Measurements from ENCODE around the gene KCTD6. TPM values are rescaled to one million over a fixed set of nuclear protein-coding genes. Genes with fewer than 3 reads are reported as not detected.

KCTD6 gene
- total and polyA plus RNA-seq, 2 of the 8 experiments (the other 6 are each of a cell fraction or from before 2014, with no cell fraction given): 17.4 to 21.4 TPM

DNA sequence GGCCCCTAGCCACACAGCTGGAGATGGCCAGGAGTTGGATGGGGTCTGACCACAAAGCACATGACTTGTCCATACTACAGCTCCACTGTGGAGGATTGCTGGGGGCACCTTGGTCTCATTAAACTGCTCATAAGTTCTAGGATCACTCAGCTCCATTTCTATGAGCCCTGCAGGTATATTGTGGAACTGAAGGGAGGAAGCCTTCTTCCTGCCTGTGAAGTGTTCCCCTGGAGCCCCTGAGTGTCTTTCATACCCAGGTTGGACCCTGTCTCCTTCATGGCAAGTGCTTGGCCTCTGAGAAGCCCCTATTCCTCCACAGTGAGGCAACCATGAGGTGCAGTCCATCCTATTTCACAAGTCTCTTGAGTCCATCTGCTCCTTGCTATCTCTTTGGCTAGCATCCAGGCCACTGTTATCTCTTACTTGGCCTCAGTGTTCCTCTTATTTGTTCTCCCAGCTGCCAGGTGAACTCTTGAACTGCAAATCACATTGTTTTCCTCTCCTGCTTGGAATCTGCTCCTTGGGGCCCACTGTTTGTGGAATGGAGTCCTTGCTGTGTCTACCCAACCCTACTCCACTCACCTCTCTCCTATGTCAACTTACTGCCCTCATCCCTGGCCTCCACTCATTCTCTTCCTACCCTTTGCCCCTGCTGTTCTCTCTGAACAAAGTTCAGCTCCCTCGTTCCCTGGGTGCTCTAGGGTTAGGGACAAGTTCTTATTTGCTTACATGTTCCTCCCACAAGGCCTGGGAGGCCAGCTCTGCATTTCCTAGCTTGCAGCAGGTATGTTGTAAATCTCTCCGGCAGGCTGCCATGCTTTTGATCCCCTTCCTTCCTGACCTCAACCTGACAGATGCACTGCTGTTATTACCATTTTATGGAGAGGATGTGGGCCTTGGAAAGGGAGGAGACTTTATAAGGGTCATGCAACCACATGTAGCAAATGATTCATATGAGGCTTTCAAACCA is 43.9 kb downstream of the KCTD6 start:
- Histone ChIP-seq H3K36me3 (ENCODE audit: control insufficient read depth in 2 of 4, insufficient read depth in 4 of 4, low read length in 3 of 4) (no peaks in the 10 kb centered on the region), H3K4me3 (ENCODE audit: extremely low read depth in 1 of 4, insufficient read depth in 2 of 4, low read depth in 3 of 4, low read length in 4 of 4) (no peak overlapping the region), H3K14ac (ENCODE audit: insufficient read length) (no peak overlapping the region), H2BK20ac (ENCODE audit: low read length) (no peak overlapping the region), H3K4me1 (replicated peaks in 1 of 4; ENCODE audit: control insufficient read depth in 3 of 4, insufficient read depth in 4 of 4, low read length in 3 of 4) (peaks cover 0 to 3% (median 2%) of the 10 kb centered on the region in 4 experiments; a peak in 4 of 7 replicates), H3K79me1 (ENCODE audit: low read depth, low read length) (no peaks in the 10 kb centered on the region), H3K27ac (ENCODE audit: low read depth, low read length) (no peak overlapping the region), H3K79me2 (ENCODE audit: control insufficient read depth in 1 of 2, insufficient read depth in 2 of 2, low read length in 2 of 2) (no peaks in the 10 kb centered on the region), H3K9me3 (ENCODE audit: insufficient read depth in 2 of 2, low read depth in 1 of 2, low read length in 1 of 2) (no peaks in the 10 kb centered on the region), H2BK12ac (ENCODE audit: low read depth, low read length) (no peak overlapping the region), H2BK5ac (ENCODE audit: low read depth, low read length) (no peak overlapping the region), H4K5ac (ENCODE audit: insufficient read length, low read depth, low read length) (no peak overlapping the region), H3K4ac (replicated peaks; ENCODE audit: insufficient read length, low read depth, low read length) (no peak overlapping the region), H2BK15ac (ENCODE audit: low read length) (no peak overlapping the region), H2AK5ac (ENCODE audit: low read depth, low read length) (no peak overlapping the region), H4K20me1 (replicated peaks in 1 of 2; ENCODE audit: control insufficient read depth in 1 of 2, insufficient read depth in 2 of 2, low read length in 2 of 2) (no peaks in the 10 kb centered on the region), H2AFZ (ENCODE audit: low read length) (no peak overlapping the region), H3K27me3 (replicated peaks in 1 of 4; ENCODE audit: control insufficient read depth in 3 of 4, extremely low read depth in 1 of 4, insufficient read depth in 3 of 4, low read length in 3 of 4) (no peaks in the 10 kb centered on the region), H2BK120ac (replicated peaks; ENCODE audit: low read depth, low read length) (no peak overlapping the region), H4K8ac (ENCODE audit: extremely low read depth, insufficient read depth, low read length) (no peak overlapping the region), H3K23ac (ENCODE audit: insufficient read length) (no peak overlapping the region), H3K4me2 (ENCODE audit: insufficient read depth in 1 of 2, low read depth in 2 of 2, low read length in 2 of 2) (no peak overlapping the region), H3K56ac (replicated peaks; ENCODE audit: insufficient read length, low read depth, low read length) (no peak overlapping the region), H3K9ac (replicated peaks in 1 of 4; ENCODE audit: extremely low read depth in 1 of 4, low read depth in 3 of 4, low read length in 3 of 4) (no peak overlapping the region), H3K23me2 (ENCODE audit: low read depth, low read length) (no peaks in the 10 kb centered on the region; the same call in 1 of the 2 replicates), H3K18ac (ENCODE audit: extremely low read depth, low read length) (no peak overlapping the region), H4K91ac (replicated peaks; ENCODE audit: insufficient read length, low read length) (no peak overlapping the region)
- no peak for DNase-seq (ENCODE audit: low read depth in 1 of 2, low spot score in 2 of 2)
- ChIA-PET CTCF (ENCODE audit: partially characterized antibody) (interaction anchor here (0.6 to 3.4 kb wide), 14 partner anchors 9 to 215 kb away, joined by 3 to 17 read pairs (median 4); no protein-coding TSS in a partner anchor), POLR2A (ENCODE audit: partially characterized antibody) (interaction anchor here (0.7 kb wide), 1 partner anchor 90 kb away, joined by 3 read pairs; no protein-coding TSS in a partner anchor)
- FAIRE-seq: no peak
- WGBS, 2 experiments (ENCODE audit: extremely low coverage in 1 of 2, insufficient coverage in 1 of 2, insufficient read length in 1 of 2, insufficient replicate concordance in 2 of 2, low coverage in 1 of 2, low lambda C conversion rate in 2 of 2, missing lambda C conversion rate in 1 of 2): 86% methylated on average over 2 of the region's 2 CpGs; no CpG with 5 or more reads in 1 of the 2 experiments
- no peak for TF ChIP-seq POU5F1 (IDR thresholded peaks at IDR 0.05; ENCODE audit: low read depth, low read length)
